ENCODE data around the gene NXPH4.

GRCh38 chr12:57266681-57267080 is 50.1 kb downstream of the NXPH4 start:
- TF ChIP-seq MAX (IDR thresholded peaks at IDR 0.05), result no peak
- no peak for TF ChIP-seq TCF12 (IDR thresholded peaks at IDR 0.05; ENCODE audit: low read depth)
- TF ChIP-seq EP300 (IDR thresholded peaks at IDR 0.05; ENCODE audit: borderline replicate concordance), result no peak
- TF ChIP-seq YY1 (IDR thresholded peaks at IDR 0.05; ENCODE audit: low read depth), result no peak
- no peak for TF ChIP-seq CREB1 (IDR thresholded peaks at IDR 0.05; ENCODE audit: low read depth)
- no peak for TF ChIP-seq REST (IDR thresholded peaks at IDR 0.05; ENCODE audit: low read depth)
- TF ChIP-seq FOXM1 (IDR thresholded peaks at IDR 0.05; ENCODE audit: borderline replicate concordance, low read depth), result no peak
- no peak for TF ChIP-seq CEBPB (IDR thresholded peaks at IDR 0.05)
- no peak for TF ChIP-seq TAF1 (IDR thresholded peaks at IDR 0.05; ENCODE audit: low read depth)
- TF ChIP-seq ZBTB7A (IDR thresholded peaks at IDR 0.05; ENCODE audit: low read depth), result no peak
- no peak for TF ChIP-seq USF1 (IDR thresholded peaks at IDR 0.05)
- TF ChIP-seq RAD21 (IDR thresholded peaks at IDR 0.05; ENCODE audit: low read depth), result no peak
